Umbilical cord (tissue), 2 donors: Measurements from ENCODE around the gene NFIX. TPM values are rescaled to one million over a fixed set of nuclear protein-coding genes. Genes with fewer than 3 reads are reported as not detected.

ENCODE experiments used
- DNase-seq: peaks from one replicate; pipeline ENCODE4 v3.0.0-alpha.2; 2015; ENCODE audit warnings: low spot score
- total RNA-seq: library from RNA; depleted of rRNA; stranded (reverse); fragments of >200 nt; gene quantifications from one replicate; pipeline ENCODE4 v1.2.3, GENCODE V29; 2014; ENCODE audit warnings: low replicate concordance; ENCODE audit not compliant: insufficient read depth

Gene NFIX
- total RNA-seq, 1 donor from 2014 or later: 56.8 TPM

GRCh38 chr19:13091400-13092157, 96.3 kb downstream of the NFIX start:
- DNase-seq: peak; percentile 98

GRCh38 chr19:13092158-13092543, 96.9 kb downstream of the NFIX start:
- DNase-seq: no peak

DNA sequence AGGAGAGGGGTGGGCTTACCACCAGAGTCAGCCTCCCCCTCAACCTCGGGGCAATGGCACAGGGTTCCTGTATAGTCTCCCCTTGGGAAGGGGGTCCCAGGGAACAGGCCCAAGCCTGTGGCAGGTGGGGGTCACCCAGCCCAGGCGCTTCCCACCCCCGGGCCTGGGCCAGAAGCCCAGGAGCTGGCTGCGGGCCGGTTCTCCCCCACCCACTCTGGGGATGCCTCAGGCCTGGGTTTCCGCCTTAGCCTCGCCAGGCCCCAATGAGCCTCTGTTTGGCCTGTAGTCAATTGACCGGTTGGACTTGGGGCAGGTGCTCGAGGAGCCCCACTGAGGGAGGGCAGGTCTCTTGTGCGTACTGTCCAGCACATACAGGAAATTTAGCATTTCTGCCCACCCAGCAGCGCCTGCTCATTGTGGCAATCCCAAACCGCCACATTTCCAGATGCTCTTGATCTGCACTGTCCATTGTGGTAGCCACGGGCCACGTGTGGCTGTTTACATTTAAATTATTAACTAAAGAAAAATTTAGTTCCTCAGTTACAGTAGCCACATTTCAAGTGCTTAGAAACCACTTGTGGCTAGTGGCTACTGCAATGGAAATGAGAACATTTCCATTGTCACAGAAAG, 97.4 kb downstream of the NFIX start:
- no peak for DNase-seq

DNA sequence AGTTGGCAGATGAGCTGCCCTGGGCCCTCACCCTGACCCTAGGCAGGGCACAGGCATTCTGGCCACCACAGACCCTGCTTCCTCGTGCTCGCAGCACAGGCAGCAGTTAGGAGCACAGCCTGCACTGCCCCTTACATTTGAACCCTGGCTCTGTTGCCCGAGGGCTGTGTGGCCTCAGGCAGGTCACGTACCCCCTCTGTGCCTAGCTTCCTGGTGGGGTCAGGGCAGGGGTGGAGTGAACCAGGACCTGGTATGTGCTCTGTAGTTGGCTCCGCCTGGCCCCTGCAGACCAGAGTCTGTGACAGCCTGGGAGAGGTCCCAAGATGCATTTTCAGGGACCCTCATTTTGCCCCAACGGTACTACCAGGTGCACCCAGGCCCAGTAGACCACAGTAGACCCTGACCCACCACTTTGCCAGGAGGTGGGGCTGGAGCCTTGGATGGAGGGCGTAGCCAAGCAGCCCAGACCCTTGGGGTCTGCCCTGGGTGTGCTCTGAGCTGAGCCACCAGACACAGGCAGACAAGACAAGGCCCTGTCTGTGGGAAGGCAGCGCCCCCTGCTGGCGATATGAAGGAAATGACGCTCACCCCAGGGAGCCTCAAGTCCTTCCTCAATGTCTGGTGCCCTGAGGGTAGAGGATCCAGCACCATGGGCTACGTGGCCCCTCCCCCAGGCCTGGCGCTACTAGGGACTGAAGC, 98.3 kb downstream of the NFIX start:
- peak; percentile 89 for DNase-seq

DNA sequence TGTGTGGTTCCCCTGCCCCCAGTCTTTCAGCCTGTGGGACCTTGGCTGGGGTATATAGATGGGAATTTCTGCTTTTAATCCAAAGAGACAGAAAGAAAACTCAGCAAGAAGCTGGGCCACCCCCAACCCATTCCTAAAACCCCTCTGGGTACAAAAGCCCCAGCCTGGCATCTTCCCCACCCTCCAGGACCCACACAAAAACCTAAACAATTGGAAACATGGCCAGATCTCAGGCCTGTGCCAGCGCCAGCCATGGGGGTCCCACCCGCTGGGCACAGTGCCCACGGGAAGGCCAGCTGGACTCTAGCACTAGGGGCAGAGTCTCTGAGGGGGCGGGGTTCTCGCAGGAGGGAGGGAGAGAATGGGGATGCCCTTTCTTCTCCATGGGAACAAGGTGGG, 98.8 kb downstream of the NFIX start:
- DNase-seq: no peak

DNA sequence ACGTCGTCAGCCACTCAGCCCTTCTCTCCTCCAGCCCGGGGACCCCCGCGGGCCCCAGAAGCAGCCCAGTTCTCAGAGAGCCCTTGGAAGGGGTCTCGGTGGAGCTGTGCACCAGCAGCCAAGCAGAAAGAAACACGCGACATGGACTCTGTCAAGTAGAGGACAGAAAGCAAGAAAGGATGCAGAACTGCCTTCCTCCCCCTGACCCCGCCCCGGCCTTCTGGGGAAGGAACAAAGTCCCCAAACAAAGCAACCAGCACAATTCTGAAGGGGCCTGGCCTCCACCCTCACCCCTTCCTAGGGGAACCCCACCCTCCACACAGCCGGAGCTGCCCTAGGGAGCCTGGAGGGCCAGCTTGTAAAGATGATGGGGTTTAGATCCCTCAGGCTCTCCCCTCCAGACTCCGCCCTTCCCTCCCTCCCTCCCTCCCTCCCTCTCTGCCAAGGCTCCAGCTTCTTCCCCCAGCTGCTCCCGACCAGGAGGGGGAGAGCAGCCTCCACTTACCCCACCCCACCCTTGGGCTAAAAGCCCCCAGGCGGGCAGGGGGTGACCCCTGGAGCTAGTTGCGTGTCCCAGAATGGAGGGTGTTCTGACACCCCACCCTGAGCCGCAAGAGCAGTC, 99.6 kb downstream of the NFIX start:
- DNase-seq: no peak

- no peak for DNase-seq
These were observed 100.1 kb downstream of the NFIX start for GRCh38 chr19:13095393-13095784.

- DNase-seq: no peak
These were observed 101.0 kb downstream of the NFIX start for GRCh38 chr19:13095934-13096927.

DNA sequence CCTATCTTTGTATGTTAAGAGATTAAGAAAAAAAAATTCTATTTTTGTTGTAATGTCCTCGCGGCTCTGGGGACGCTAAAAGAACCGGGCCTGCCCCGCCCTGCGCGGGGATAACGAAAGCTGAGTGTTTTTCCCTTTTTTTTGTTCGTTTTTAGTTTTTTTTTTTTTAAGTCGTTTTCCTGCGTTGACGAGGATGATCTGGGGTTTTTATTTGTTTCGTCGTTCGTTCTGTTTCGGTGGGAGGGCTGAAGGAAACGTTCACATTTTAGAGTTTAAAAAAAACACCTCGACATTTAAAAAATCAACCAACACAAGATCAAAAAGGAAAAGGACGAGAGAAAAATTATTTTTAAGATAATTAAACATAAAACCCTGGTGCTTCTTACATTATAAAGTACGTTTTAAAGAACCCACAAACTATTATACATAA, 101.8 kb downstream of the NFIX start:
- DNase-seq: no peak

DNA sequence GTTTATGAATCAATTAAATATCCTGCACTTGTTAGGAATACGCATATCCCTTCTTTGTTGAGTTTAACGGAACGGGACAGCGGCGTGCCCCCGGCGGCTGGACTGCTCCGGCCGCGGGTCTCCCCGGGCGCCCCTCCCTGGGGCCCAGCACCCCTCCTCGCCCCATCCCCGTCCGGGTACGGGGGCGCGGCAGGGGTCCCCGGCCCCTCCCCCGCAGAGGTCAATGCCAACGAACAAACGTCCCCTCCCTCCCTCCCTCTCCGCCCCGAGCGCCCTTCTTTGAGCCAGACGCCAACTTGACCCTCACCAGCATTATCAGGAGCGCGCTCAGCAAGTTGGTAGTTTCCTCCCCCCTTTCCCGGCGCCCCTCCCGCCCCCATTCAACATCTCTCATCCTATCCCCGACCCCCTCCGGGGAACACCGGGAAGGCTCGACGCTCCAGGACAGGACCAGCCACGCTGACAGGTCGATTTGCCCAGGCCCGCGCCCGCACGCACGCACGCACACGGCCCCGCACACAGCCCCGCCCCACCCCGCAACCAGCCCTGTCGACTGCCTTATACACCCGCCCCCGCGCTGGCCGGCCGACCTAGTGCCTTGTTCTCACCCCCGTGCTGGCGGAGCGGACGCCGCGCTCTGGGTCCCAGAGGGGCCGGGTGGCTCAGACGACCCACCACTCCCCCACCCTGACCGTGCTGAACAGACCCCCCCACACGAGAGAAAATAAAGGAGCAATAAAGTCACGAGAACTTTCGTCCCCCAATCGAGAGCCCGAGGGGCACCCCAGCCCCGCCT, 102.4 kb downstream of the NFIX start:
- no peak for DNase-seq

GRCh38 chr19:13098277-13099072, 103.2 kb downstream of the NFIX start:
- peak; percentile 83 for DNase-seq

- no peak for DNase-seq
These were observed 104.1 kb downstream of the NFIX start for GRCh38 chr19:13099073-13099999.

- no peak for DNase-seq
These were observed 104.8 kb downstream of the NFIX start for GRCh38 chr19:13100031-13100588.

DNA sequence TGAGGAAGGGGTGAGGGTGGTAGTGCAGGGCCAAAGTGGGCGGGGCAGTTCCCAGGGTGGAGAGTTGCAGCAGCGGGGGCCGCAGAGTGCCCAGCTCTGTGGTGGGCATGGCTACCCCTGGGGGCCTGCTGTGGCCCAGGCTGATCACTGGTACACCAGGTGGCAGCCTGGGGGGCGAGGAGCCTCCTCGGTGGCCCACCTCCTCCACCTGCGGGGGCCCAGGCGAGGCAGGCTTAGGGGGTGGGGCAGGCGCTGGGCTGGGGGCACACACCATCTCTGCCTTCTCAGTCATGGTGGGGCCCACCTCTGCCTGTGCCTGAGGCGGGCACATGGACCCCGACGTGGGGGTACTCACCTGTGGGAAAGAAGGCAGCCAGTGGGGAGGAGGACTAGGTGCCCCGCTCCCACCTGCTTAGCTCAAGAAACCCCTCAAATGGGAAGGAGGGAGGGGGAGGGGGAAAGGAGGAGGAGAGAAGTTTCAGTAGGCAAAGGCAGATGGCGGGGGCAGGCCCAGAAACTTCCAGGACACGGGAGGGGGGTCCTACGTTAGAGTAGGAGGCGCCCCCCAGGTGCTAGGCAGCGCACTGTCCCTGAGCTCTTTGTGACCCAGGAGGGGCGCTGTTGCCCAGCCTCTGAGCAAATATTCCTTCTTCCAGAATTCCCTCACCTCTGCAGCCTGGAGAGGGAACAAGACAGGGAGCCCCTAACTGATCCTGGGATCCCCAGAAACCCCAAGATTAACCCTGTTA, 105.7 kb downstream of the NFIX start:
- no peak for DNase-seq

DNA sequence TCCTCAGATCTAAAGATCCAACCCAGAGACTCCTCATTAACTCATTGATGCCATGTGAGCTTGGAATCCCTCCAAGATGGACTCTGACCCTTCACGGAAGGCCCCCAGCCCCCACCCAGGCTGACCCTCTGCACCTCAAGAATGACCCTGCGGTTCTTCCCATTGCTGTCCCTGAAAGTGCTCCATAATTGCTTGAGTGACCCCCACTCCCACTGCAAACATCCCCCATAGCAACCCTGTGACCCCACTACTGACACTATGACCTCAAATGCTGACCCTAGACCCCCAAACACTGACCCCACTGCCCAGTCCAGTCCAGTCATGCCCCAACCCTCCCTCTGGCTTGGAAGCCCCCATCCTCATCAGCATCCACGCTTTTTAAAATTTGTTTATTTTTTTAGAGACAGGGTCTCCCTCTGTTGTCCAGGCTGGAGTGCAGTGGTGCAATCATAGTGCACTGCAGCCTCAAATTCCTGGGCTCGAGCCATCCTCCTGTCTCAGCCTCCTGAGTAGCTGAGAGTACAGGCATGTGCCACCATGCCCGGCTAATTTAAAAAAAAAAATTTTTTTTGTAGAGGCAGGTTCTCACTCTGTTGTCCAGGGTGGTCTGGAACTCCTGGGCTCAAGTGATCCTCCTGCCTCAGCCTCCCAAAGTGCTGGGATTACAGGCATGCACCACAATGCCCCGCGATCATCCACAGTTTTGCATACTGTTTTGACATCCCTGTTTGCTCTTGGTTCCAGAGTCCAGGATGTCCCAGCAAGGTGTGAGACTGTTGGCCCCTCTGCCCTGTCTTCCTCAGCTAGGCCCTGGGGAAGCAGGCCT, 106.5 kb downstream of the NFIX start:
- DNase-seq: no peak

GRCh38 chr19:13102416-13102665, 107.1 kb downstream of the NFIX start:
- no peak for DNase-seq
